NCI-H226 (cell line): ENCODE data around the gene GBX1.

Experiments used
- DNase-seq: peaks from one replicate; pipeline ENCODE4 v3.0.0-alpha.2; 2015

Gene GBX1

DNA sequence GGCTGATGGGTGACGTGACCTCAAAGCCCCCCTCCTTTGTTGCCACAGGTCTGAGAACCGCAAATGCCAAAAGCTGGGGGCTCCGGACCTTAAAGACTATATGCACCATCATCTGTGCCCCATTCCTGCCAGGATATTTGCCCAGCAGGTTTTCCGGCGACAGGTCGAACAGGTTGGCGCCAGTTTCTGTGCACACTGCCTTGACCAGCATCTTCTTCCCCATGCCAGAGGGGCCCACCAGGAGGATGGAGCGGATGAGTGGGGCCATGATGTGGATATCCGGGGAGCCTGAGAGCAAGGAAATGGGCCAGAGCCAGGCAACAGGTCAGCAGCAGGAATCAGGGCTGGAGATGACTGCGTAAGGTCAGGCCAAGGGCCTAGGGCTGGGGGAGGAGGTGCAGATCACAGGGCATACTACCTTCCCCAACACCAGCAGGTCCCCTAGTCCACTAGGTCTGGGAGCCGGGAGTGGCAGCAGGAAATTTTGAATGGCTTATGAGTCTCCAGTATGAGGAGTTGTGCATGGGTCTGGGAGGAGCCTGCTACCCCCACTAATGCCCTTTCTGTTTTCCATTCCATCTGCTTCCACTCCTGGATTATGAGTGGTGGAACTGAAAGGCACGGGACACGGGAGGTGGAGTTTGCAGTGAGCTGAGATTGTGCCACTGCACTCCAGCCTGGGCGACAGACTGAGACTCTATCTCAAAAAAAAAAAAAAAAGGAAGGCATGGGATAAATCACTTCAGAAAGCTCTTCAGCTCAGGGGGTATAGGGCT, 25.9 kb upstream of the GBX1 start:
- no peak for DNase-seq

DNA sequence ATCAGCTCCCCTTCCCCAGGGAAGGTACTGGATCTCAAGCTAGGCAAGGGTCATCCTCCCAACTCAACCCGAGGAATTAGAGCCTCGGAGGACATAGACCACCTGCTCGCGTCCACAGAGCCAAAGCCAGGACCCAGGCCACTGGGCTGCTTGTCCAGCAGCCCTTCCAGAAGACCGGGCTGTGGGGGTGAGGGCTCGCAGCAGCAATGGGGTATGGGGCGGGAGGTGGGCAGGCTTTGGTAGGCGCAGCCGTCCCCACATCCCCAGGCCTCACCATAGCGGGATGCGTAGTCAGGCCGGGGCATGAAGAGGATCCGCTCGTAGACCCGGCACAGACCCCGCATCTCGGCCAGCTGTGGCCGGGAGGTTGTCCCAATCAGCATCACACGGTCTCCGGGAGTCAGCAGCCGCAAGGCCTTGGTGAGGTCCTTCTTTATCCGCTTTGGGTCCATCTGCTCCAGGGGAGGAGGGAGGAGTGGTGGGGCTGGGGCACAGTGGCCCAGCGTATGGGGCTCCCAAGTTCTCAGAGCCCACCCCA, 24.6 kb upstream of the GBX1 start:
- no peak for DNase-seq

DNA sequence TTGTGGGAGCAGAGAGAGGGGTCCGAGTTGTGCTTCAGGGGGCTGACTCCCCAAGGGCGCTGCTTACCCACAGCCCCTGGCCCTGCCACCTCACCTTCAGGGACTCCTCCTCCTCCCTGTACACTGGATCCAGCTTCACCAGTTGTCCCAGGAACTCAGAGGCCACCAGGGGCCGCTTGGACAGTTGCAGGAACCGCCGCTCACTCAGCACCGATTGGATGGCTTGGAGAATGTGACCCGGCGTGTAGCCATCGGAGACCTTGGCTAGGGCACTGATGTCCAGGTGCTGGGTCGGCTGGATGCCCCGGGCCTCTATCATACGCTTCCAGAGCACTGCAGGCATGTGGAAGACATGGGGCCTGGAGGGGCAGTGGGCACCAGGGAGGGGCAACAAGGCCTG, 24.1 kb upstream of the GBX1 start:
- DNase-seq = no peak

DNA sequence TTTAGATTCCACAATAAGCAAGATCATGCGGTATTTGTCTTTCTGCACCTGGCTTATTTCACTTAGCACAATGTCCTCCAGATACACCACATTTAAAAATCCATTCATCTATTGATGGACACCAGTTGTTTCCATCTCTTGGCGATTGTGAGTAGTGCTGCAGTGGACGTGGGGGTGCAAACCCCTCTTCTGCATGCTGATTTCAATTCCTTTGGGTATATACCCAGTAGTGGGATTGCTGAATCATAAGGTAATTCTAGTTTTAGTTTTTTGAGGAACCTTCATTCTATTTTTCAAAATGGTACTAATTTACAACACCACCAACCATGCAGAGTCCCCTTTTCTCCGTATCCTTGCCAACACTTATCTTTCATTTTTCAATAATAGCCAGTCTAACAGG, 21.5 kb upstream of the GBX1 start:
- no peak for DNase-seq

DNA sequence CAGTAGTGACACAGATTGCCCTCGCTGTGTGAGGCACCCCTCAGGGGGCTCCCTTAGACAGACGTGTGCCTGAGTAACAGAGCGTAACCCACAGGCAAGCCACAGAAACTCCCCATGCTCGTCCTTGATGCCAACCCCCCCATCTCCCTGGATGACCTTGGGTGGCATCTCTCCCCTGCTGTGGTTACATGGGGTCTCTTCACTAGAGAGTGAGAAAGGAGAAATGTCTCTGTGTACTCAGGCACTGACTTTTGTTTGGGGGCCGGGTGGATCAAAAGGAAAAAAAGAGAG, 20.7 kb upstream of the GBX1 start:
- DNase-seq = no peak

DNA sequence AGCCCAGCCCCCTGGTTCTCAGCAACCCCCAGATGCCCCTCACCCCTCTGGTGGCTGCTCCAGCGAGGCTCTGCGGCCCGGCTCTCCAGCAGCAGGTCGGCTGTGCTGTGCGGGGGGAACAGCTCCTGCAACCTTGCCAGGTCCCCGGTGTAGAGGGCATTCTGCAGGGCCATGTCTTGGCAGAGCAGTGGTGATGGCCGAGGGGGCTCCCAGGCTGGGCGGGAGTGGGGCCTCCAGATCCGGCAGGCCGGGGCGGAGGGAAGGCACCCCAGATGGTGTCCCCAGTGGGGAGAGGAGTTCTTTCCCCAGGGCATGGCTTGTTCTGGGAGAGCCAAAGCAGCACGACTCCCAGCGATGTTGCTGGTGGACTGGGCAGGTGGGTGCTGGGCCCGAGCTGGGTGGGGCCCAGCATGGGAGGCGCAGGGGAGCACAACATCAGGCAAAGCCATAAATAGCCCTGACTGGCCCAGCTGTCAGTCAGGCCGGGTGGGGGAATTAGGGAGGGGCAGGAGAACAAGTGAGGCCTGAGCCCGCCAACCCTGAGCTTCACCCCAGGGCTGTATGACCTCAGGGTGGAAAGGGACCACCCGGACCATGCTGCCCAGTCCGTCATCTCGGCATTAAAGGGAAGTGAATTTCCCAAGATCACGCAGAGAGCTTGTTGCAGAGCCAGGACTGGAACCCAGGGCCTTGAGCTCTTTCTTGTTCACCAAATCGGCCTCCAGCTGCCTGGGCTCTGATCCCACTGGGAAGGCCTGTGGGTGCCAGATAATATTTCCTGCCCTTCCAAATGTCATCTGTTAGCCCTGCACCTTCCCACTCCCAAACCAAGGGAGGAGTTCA, 20.1 kb upstream of the GBX1 start:
- DNase-seq = no peak

- DNase-seq = no peak
Observed at GRCh38 chr7:151186640-151187408, 19.3 kb upstream of the GBX1 start, which contains the start of gene ASB10. Gene ASB10 (minus strand): TSS chr7:151187250. CDS start chr7:151187130, 120 bp downstream.

DNA sequence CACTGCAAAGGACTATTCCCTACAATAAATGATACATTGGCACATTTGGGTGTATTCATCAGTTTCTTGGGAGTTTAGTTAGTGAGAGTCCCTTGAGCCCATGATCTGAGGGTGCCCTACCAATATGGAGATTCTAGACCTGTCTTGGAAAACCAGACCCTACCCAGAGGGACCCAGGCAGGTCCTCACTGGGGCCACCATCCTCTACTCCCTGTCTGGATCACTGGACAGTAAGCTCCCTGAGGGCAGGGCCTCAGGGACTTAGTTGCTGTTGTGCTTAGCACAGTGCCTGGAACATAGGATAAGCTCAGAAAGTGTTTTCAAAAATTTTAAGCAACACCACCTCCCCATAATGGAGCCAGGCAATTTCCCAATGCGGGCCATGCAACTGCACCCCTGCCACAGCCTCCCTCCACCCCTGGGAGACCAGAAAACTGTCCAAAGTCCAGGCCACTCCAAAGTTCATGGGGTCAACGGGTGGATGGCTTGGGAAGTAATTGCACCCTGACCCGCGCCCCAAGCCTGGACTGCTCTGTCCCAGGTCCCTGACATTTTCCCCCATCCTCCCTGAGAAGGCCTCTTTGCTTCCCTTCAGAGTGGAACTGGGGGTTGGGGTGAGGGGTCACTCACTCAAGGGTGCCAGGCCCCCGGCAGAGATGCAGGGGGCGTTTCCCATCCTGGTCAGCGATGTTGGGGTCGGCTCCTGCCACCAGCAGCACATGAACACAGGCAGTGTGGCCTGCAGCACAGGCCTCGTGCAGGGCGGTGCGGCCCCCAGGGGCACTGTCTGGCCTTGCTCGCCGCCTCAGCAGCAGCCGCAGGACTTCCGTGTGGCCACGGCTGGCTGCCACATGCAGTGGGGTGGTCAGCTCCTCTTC, 18.5 kb upstream of the GBX1 start:
- no peak for DNase-seq

DNA sequence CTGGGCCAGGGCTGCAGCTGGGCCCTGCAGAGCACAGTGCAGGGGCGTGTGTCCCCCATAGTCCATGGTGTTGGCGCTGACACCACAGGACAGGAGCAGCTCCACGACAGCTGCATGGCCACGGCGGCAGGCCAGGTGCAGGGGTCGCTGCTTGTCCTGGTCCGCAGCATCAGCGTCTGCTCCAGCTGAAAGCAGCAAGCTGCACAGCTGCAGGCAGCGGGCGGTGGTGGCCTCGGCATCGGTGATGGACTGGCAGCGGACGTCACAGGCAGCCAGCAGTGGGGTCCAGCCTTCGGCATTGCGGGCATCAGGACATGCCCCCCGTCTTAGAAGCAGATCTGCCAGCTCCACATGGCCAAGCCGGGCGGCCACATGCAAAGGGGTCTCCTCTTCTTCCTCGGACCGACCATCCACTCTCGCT, 13.5 kb upstream of the GBX1 start:
- no peak for DNase-seq

- no peak for DNase-seq
Observed at GRCh38 chr7:151179946-151180345, 12.5 kb upstream of the GBX1 start.

- DNase-seq = no peak
Observed at GRCh38 chr7:151179287-151179860, 11.9 kb upstream of the GBX1 start.

DNA sequence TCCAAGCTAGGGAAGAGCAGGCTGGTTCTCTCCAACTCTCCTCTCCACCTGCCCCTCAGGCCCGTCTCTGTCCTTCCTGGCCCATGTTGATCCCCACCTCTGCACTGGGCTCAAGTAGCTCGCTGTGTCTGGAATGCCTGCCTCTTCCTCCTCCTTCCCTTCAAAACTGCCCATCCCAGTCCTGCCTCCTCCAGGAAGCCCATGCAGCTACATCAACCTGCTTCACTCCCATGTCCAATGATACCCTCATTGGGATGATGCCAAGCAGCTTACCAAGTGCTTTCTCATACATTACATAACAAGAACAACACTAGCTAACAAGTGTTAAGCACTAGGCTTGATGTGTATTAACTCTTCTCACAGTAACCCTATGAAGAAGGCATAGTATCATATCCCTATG, 11.3 kb upstream of the GBX1 start:
- DNase-seq = no peak

DNA sequence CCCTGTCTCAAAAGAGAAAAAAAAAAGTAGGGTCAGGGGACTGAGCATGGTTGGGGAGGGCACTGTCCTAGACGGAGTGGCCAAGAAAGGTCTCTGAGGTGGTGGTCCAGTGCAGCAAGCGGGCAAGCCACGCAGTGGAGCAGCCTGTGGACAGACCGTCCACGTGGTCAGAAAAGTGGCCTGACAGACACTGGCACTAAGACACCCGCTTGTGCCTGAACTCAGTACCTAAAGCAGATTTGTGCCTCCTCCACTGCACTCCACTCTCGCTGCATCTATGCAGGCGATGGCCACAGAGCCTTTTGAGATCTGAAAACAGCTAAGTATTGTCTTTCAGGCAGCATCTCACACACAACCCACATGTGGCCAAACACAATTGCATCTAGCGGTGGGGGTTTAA, 10.7 kb upstream of the GBX1 start:
- no peak for DNase-seq

DNA sequence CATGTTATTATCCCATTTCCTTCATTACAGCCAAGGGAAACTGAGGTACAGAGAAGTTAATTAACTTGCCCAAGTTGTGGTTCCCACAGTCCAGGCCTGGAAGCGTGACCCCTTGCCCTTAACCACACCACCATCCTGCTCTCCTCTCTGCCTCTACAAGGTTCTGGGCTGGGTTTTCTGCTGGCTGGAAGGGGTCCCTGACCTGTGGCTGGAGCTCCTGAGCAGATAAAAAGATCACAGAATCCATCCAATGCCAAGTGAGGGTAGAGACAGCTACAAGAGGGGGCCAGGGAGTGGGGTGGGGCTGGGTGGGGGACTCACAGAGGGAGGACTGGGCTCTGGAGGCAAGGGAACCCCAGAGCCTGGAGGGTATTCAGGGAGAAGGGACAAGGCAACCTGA, 9.8 kb upstream of the GBX1 start:
- no peak for DNase-seq

- no peak for DNase-seq
Observed at GRCh38 chr7:151176401-151176800, 8.9 kb upstream of the GBX1 start.

DNA sequence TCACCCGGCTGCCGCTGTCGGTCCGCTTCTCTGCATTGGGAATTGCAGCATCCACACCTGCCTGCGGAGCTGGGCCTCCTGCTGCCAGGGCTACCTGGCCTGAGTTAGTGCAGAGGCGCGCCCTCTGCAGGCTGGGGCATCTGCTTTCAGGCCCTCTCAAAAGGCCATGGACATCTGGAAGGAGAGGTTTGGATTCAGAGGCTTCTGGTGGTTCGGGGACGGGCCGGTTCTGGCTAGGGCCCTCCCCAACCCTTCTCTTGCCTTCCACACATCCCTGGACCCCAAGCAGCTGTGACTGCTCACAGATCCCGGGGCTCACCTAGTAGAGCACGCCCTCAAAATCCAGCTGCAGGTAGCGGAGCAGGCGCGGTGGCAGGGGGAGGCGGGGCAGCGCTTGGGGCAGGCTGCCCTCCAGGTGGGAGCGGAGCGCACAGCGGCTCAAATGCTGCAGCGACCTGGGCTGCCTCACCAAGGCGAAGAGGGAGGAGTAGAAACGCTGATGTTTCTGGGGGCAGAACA, 8.4 kb upstream of the GBX1 start:
- no peak for DNase-seq

GRCh38 chr7:151175047-151175792, 7.7 kb upstream of the GBX1 start:
- DNase-seq = no peak

GRCh38 chr7:151174246-151175046, 7.0 kb upstream of the GBX1 start:
- DNase-seq = no peak

- DNase-seq = no peak
Observed at GRCh38 chr7:151173386-151174245, 6.1 kb upstream of the GBX1 start.
